GM21619 (cell line): ENCODE data around the gene AGBL2.
"Not testable (repeated sequence)": the region's sequence is repeated elsewhere in the genome, so short reads cannot be mapped to it uniquely, and the experiment has no call there.

Source experiments
- ATAC-seq: cut with Tn5 transposase; IDR thresholded peaks from one replicate; pipeline ENCODE4 v1.9.1; 2021; ENCODE audit not compliant: unreplicated experiment

Gene AGBL2

GRCh38 chr11:47636331-47636730 is 78.8 kb downstream of the AGBL2 start:
- ATAC-seq = not testable (repeated sequence)

- ATAC-seq = no peak
Observed at GRCh38 chr11:47631473-47631872, 83.7 kb downstream of the AGBL2 start.

GRCh38 chr11:47628026-47628425 is 87.1 kb downstream of the AGBL2 start:
- no peak for ATAC-seq

DNA sequence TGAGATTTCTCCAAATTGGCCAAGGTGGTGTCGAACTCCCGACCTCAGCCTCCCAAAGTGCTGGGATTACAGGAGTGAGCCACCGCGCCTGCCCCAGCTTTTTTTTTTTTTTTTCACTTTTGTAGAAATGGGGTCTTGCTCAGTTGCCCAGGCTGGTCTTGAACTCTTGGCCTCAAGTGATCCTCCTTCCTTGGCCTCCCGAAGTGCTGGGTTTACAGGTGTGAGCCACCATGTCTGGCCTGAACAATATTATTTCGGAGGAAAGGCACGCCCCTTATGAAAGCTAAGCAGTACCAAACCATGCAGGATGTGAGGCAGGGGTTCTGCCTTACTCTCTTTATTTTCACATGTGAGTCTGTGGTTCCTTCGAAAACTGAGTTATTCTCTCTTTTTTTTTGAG is 88.9 kb downstream of the AGBL2 start:
- no peak for ATAC-seq

DNA sequence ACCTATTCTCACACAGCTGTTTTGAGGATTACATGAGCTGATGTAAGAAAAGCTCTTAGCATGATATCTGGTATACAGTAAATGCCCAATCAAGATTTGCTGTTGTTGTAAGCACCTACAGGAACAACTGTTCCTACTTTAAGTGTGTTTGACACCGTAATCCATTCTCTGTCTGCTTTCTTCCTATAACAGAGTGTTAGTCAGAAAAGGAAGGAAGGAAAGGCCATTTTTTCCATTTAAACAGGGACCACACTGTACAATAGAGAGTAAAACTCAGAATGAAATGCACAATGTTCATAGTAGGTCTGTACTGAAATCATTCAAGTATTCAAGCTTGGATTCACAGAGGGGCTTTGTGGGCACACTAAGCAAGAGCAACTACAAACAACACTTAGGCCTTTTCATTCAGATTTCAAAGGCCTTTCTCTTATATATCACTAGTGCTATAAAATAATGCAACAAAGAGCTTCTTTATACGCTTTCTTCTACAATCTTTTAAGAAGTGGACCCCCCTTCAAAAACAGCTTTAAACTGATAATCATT is 94.3 kb downstream of the AGBL2 start:
- no peak for ATAC-seq

GRCh38 chr11:47617417-47617809 is 97.8 kb downstream of the AGBL2 start:
- no peak for ATAC-seq

GRCh38 chr11:47616726-47617416 is 98.3 kb downstream of the AGBL2 start:
- no peak for ATAC-seq

DNA sequence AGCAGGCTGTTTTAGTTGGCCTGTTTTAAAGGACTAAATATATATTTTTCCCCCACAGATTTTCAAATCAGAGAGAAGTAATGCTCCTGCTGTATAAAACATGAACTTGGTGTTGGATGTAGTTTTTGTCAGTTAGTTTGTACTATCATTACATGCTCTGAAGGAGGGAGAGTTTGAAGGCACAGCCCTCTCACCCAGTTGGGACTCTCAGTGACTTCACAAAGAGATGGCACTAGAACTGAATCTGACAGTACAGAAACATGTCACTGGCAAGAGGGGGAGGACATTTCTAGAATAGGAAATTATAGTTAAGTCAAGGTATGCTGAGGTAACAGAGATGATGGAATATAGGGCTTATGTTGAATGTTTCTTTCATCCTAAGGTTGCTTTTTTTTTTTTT is 99.9 kb downstream of the AGBL2 start:
- ATAC-seq = no peak

- ATAC-seq = peak; percentile 76
Observed at GRCh38 chr11:47611348-47611794, 103.8 kb downstream of the AGBL2 start.

DNA sequence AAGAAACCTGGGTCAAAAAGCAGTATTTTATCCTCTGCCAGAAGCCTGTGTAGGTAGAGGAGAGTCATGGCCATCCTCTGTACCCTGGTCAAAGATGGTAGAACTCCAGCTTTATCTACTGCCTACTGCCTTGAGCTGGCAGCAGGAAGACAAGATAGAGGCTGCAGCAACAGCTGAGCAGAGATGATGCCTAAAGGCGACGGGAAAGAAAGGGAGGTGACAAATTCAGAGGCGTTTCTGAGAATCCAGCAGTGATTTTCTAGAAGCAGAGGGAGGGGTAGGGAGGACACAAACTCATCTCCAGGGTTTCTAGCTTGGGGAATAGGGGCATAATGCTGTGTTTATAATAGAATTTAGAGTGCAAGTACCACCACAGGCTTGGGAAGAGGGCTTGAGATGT is 105.5 kb downstream of the AGBL2 start:
- ATAC-seq = no peak
